EL (cell line): ENCODE results near the gene USF1.
"Not testable (repeated sequence)": the region's sequence is repeated elsewhere in the genome, so short reads cannot be mapped to it uniquely, and the experiment has no call there.

ENCODE experiments used
- DNase-seq: peaks from one replicate; pipeline ENCODE4 v3.0.0-alpha.2; 2016

USF1 gene

DNA sequence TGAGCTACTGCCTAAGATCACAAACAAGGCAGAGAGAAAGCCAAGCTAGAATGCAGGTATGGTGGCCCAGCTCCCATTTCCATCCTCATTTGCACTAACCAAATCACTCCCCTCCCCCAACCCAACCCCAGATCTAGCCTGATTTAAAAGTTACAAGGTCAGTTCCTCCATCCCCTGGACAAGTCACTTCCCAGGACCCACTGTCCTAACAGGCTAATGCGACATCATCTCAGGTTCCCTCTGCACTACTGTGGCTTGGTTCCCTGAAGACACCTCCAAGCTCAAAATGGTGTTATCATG is 27.2 kb downstream of the USF1 start:
- no peak for DNase-seq

DNA sequence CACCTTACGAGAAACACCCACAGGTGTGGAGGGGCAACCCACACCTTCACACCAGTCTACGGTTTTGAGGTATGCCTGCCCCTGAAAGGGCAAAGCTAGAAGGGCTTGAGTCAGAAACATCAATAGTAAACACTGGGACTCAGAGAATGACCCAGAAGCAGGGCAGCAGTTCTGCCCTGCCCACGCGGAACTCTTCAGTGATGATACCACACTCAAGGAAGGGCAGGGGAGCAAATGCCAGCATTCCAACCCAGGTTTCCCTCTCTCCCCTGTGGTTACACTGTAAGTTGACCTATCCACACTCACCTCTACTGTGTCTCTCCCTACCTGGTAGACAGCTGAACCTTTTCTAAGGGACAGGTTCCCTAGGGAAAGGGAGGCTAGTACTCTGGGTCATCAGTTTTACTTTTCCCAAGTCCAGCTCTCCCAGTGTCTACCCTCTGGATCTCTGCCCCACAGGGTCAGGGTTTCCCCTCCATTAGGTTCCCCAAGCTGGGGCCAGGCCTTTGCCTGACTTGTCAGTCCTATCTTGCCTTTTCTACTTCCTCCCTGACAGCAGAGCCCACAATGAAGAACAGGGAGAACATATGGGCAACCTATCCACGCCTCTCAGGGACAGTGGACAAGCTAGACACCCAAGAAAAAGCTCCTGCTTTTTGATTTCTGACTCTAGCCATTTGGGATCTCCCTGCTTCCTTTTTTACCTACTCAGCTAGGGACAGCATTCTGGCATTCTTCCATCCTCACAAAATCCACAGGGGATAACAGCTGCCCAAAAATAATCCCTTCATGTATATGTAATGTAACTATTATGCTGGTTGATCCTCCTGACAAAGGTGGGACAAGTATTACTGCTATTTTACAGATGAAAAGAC is 27.8 kb downstream of the USF1 start:
- DNase-seq: no peak

DNA sequence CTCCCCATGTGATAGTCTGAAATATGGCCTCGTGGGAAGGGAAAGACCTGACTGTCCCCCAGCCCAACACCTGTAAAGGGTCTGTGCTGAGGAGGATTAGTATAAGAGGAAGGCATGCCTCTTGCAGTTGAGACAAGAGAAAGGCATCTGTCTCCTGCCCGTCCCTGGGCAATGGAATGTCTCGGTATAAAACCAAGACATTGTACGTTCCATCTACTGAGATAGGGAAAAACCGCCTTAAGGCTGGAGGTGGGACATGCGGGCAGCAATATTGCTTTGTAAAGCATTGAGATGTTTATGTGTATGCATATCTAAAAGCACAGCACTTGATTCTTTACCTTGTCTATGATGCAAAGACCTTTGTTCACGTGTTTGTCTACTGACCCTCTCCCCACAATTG is 28.6 kb downstream of the USF1 start:
- DNase-seq: not testable (repeated sequence)

DNA sequence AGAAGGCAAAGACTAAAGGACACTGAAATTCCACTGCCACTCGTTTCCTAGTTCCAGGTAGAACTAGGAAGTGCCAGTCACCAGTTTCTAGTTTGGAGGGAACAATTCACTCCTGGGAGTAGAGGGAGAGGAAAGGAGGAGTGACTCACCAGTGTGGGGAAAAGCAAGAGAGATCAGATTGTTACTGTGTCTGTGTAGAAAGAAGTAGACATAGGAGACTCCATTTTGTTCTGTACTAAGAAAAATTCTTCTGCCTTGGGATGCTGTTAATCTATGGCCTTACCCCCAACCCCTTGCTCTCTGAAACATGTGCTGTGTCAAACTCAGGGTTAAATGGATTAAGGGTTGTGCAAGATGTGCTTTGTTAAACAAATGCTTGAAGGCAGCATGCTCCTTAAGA is 29.1 kb downstream of the USF1 start:
- not testable (repeated sequence) for DNase-seq

DNA sequence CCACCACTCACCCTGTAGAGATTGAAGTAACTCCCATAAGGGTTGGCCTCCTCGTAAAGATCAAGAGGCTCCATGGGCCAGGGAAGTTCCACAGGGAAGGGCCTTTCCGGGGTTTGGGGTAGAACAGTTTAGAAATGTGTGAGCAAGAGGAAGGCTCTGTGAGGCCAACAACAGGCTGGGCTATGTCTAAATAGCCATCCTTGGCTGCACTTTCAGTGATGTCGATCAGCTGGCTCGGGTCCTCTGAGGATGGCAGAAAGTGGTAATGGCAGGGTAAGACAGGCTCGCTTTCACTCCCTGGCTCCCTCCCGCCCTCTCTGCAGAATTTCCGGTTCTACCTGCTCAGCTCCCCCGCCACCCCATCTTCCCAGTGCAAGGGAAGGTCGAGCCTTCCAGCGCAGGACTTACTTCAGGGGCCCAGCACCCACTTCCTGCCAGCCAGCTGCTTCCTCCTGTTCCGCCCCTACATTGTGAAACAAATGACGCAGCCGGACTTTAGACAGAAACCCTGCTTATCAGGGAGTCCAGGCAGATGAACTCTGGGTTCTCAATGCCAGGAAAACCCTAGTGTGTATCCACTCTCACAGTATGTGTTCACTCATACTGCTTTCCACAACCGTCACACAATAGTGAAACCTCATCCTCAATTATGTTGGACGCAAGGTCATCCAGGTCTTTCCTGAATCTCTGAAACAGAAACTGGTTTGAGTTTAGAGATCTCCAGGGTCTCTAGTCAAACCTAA is 32.1 kb downstream of the USF1 start:
- peak; percentile 61 for DNase-seq

DNA sequence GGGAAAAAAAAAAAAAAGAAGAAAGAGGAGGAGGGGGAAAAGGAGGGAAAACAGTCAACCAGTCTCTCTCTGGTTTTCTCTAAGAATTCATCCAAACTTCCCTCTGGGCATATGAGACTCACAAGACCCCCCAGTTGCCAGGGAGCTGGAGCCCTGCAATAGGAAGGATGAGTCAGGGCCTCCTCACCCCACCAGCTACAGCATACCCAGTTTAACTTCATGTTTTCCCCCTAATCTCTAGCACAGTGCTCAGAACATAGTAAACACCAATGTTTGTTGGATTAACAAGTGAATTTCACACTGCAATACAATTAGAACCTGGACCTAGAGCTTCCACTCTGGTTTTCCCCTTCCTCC is 32.7 kb downstream of the USF1 start:
- peak; percentile 63 for DNase-seq

DNA sequence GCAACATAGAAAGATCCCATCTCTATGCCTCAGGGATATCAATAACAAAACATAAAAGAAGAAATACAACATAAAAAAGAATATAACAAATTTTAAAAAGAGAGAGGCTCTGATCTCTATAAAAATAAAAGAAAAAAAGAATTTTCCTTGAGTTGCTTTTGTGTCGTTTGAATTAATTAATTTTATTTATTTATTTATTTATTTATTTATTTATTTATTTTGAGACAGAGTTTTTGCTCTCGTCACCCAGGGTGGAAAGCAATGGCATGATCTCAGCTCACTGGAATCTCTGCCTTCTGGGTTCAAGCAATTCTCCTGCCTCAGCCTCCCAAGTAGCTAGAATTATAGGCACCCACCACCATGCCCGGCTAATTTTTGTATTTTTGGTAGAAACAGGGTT is 33.4 kb downstream of the USF1 start:
- DNase-seq: no peak

DNA sequence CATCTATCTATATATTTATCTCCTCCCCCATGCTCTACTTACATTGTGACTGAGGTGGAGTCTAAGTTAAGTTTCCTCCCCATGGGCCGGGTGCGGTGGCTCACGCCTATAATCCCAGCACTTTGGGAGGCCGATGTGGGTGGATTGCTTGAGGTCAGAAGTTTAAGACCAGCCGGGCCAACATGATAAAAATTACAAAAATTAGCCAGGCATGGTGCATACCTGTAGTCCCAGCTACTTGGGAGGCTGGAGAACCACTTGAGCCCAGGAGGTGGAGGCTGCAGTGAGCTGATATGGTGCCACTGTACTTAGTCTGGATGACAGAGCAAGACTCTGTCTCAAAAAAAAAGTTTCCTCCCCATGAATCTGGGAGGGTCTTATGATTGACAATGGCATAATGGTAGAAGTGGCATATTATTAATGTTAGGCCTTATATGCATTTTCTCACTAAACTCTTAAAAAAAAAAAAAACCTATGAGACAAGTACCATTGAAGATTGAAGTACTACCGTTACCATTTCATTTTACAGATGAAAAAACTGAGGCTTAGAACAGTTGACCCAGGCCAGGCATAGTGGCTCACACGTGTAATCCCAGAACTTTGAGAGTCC is 36.1 kb downstream of the USF1 start:
- no peak for DNase-seq

DNA sequence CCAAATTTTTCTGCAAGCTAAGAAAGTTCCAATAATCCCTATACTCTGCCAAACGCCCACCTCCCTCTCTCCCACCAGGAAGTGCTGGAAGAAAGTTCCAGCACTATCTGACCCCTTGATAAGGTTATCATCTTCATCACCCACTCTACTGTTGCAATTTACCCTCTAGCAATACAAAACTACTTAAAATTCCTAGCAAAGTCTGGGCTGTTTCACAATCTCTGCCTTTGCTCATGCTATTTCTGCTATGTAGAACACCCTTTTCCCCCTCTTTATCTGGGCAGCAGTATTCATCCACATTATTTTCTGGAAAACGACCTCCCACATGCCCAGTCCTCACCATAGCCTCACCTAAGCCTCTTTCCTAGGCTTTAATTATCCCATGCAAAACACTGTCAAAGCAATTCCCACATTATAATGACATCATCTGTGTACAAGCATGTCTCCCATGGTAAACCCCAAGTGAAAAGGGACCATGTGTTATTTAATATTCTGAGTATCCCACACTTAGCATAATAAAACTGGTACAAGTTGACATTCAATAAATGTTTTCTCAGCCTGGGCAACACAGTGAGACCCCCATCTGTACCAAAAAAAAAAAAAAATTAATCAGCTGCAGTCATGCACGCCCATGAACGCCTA is 36.8 kb downstream of the USF1 start:
- DNase-seq: peak; percentile 39

DNA sequence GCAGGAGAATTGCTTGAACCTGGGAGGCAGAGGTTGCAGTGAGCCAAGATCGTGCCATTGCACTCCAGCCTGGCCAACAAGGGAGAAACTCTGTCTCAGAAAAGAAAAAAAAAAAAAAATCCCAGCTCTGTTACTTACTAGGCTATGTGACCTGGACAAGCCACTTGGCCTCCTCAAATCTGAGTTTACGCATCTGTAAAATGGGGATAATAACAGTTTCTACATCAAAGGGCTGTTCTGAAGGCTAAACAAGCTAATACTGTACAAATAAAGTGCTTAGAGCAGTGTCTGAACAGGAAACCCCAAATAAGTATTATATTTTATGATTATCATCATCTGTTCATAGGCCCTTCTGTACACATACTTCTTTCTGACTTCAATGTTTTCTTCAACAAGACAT is 38.4 kb downstream of the USF1 start:
- no peak for DNase-seq

DNA sequence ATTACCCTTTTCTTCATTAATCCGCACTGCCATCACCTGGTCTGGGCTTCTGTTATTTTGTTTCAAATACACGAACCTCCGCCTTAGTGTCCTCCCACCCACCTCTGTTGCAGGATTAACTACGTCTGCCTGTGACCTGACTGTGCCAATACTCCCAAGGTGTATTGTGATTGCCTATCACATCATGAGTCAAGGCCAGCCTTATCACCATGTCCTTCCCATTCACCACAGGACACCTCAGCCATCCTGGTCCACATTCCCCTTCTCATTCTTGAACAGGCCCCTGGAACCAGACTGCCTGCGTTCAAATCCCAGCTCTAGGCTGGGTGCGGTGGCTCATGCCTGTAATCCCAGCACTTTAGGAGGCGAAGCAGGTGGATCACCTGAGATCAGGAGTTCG is 39.2 kb downstream of the USF1 start:
- no peak for DNase-seq

DNA sequence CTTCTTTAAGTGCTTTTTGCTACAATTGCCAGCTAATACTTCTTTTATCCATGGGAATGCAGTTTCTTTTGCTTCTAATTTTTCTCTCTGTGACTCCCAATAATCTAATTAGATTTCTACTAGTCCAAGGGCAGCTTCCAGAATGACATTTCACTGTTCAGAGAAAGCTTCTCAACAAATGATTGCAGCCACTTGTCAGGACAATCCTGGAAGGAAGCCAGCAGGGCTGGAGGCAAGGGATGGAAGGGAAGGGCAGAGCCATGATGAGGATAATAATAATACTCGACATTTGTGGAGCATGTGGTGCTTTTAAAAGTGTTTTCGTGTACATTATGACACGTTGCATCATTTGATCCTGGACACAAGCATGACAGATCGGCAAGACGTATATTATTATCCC is 44.3 kb downstream of the USF1 start:
- no peak for DNase-seq

DNA sequence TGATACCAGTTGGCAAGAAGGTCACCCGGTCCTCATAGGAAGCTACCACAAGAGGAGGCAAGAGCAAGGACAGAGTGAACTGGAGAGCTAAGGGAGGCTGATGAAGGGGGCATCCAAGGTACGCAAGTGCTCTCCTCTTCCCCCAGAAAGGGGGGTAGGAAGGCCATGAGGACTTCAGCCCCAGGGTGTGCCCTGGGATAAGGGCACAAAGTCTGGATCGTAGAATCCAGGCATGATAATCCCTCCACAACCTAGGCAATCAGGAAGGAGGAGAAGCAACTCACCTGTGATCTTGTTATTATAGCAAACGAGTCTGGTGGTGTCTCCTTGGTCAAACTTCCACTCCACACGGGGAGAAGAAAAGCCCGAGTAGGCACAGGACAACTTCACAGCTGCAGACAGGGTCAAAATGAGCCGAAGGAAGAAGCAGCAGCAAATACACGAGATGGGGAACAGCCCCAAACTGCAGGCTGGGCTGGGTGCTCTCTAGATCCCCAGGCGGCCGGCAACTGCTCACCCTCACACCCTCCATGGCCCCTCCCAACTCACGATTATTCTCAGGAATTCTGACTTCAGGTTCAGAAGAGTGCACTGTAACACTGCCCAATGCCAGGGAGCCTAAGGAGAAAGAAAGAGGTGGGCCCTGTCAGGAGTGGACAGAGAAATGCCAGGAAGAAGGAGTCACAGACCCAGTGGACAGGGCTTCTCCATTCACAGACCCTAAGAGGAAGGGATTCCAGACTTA is 44.9 kb downstream of the USF1 start:
- no peak for DNase-seq

DNA sequence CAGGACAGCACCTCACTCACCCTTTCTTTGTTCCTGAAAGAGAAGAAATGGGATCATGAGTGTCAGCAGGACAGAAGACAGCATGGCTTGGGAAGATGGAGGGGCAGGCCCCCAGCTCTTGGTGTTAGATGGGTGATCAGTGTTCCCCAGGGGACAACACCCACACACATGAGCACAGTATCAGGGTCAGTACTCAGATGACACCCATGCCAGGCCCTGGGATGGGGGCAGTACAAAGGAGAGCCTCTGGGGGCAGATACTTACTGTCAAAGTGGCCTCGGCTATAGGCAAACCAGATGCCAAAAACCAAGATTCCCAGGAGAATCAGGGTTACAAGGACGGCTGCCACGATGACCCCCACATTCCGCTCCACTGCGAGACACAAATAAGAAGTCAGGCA is 46.4 kb downstream of the USF1 start:
- no peak for DNase-seq

DNA sequence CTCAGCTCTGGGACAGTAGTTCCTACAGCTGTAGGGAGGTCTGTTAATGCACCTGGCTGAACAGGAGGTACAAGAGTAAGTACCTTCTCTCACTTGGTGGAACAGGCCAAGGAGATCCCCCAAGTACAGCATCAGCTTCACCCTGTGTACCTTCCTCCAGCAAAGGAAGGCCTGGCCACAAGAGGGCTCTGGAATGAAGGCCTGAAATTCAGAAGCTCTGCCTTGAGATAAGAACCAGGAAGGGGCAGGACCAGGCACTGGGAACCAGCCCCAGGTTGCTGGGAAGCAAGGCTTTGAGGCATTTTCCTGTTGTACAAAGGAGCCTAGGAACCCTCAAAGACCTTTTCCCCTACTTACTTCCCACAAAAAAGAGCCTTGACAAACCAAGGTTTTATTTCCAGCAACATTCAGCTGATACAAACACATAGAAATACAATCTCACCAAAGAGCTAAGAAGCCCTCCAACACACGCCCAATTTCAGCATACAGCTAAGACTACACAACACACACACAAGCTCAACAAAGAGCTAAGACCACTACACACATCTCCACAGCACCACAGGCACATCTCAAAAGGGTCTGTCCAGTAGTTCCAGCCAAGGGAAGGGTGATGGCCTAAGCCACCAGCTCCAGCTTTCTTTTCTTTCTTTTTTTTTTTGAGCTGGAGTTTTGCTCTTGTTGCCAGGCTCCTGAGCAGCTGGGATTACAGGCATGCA is 48.3 kb downstream of the USF1 start:
- peak; percentile 65 for DNase-seq

DNA sequence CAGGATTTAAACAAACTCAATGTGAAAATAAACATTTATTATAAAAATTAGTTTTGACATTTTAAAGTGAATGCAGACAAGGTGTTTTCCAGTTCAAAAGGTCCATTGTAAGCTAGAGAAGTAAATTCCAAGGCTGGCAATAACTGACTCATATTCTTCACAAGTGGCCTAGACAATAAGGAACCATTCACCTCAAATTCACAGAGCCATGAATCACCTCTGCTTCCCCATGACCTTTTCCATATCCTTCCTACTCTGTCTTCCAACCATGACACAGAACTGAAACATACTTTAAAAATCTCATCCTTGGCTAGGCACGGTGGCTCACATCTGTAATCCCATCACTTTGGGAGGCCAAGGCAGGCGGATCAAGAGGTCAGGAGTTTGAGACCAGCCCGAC is 49.6 kb downstream of the USF1 start:
- peak; percentile 66 for DNase-seq

DNA sequence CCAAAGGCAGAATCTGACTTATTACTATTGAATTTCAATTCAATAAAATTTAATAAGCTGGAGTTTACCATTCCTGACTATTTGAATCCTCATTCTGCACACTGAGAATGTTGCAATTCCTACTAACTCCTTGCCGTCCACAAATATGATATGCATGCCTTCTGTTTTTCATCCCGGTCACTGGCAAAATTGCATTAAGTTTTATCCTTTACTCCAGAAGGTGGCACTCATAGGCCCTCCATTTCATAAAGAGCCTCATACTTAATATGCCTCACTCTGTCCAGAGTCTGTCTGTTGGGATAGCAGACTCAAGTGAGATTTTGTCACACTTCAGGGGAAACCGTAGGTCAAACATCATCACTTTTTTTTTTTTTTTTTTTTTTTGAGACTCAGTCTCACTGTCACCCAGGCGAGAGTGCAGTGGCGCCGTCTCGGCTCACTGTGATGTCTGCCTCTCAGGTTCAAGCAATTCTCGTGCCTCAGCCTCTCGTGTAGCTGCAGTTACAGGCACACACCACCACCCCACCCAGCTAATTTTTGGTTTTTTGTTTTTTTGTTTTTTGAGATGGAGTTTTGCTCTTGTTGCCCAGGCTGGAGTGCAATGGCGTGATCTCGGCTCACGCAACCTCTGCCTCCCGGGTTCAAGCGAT is 52.1 kb downstream of the USF1 start:
- peak; percentile 65 for DNase-seq

DNA sequence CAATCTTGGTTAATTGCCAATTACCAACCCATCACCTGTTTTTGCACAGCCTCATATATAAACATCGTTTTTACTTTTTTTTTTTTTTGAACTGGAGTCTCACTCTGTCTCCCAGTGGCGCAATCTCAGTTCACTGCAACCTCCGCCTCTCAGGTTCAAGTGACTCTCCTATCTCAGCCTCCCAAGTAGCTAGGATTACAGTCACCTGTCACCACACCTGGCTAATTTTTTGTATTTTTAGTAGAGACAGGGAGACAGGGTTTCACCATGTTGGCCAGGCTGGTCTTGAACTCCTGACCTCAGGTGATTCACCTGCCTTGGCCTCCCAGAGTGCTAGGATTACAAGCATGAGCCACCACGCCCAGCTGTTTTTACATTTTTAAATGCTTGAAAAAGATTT is 53.7 kb downstream of the USF1 start:
- not testable (repeated sequence) for DNase-seq
